ENCODE data around the gene MRRF. TPM values are rescaled to one million over a fixed set of nuclear protein-coding genes. Genes with fewer than 3 reads are reported as not detected.
A peak's percentile ranks its signal among the peaks of the same experiment; 100 is the strongest.

MRRF gene
- total RNA-seq, 1 experiment from 2014 or later, result 26.2 TPM

GRCh38 chr9:122339579-122339978 lies 74.9 kb downstream of the MRRF start:
- Histone ChIP-seq H3K4me3 (ENCODE audit: insufficient read depth, low read depth, low read length) (no peak overlapping the region), H3K27me3 (ENCODE audit: control insufficient read depth, insufficient read depth, low read length) (peaks cover 2% of the 10 kb centered on the region), H3K36me3 (replicated peaks; ENCODE audit: control insufficient read depth, insufficient read depth, low read length) (no peaks in the 10 kb centered on the region)
- no peak for DNase-seq

- no peak for DNase-seq
- peaks cover 2% of the 10 kb centered on the region for H3K27me3 ChIP-seq (ENCODE audit: control insufficient read depth, insufficient read depth, low read length)
- H3K36me3 ChIP-seq (replicated peaks; ENCODE audit: control insufficient read depth, insufficient read depth, low read length), result no peaks in the 10 kb centered on the region
- H3K4me3 ChIP-seq (ENCODE audit: insufficient read depth, low read depth, low read length), result no peak overlapping the region
These were observed 75.5 kb downstream of the MRRF start for GRCh38 chr9:122340161-122340560.

GRCh38 chr9:122342323-122343050 lies 77.8 kb downstream of the MRRF start:
- Histone ChIP-seq H3K27me3 (ENCODE audit: control insufficient read depth, insufficient read depth, low read length) (peaks cover 5% of the 10 kb centered on the region), H3K4me3 (ENCODE audit: insufficient read depth, low read depth, low read length) (no peak overlapping the region), H3K36me3 (replicated peaks; ENCODE audit: control insufficient read depth, insufficient read depth, low read length) (no peaks in the 10 kb centered on the region)
- DNase-seq, result peak; percentile 78

GRCh38 chr9:122346478-122347347 lies 82.0 kb downstream of the MRRF start:
- Histone ChIP-seq H3K36me3 (replicated peaks; ENCODE audit: control insufficient read depth, insufficient read depth, low read length) (no peaks in the 10 kb centered on the region), H3K27me3 (ENCODE audit: control insufficient read depth, insufficient read depth, low read length) (peaks cover 3% of the 10 kb centered on the region; the same call in 1 of the 2 replicates), H3K4me3 (ENCODE audit: insufficient read depth, low read depth, low read length) (peak overlapping the region; percentile 61)
- DNase-seq, result peak; percentile 86

GRCh38 chr9:122347348-122348287 lies 82.9 kb downstream of the MRRF start:
- peaks cover 3% of the 10 kb centered on the region; the same call in 1 of the 2 replicates for H3K27me3 ChIP-seq (ENCODE audit: control insufficient read depth, insufficient read depth, low read length)
- H3K4me3 ChIP-seq (ENCODE audit: insufficient read depth, low read depth, low read length), result peak overlapping the region; percentile 61
- no peaks in the 10 kb centered on the region for H3K36me3 ChIP-seq (replicated peaks; ENCODE audit: control insufficient read depth, insufficient read depth, low read length)
- no peak for DNase-seq

- peaks cover 3% of the 10 kb centered on the region; the same call in 1 of the 2 replicates for H3K27me3 ChIP-seq (ENCODE audit: control insufficient read depth, insufficient read depth, low read length)
- H3K36me3 ChIP-seq (replicated peaks; ENCODE audit: control insufficient read depth, insufficient read depth, low read length), result no peaks in the 10 kb centered on the region
- no peak for DNase-seq
- H3K4me3 ChIP-seq (ENCODE audit: insufficient read depth, low read depth, low read length), result no peak overlapping the region
These were observed 83.7 kb downstream of the MRRF start for GRCh38 chr9:122348288-122348777.

- Histone ChIP-seq H3K4me3 (ENCODE audit: insufficient read depth, low read depth, low read length) (no peak overlapping the region), H3K36me3 (replicated peaks; ENCODE audit: control insufficient read depth, insufficient read depth, low read length) (no peaks in the 10 kb centered on the region), H3K27me3 (ENCODE audit: control insufficient read depth, insufficient read depth, low read length) (peaks cover 3% of the 10 kb centered on the region; the same call in 1 of the 2 replicates)
- no peak for DNase-seq
These were observed 84.1 kb downstream of the MRRF start for GRCh38 chr9:122348791-122349190.

- no peak for DNase-seq
- Histone ChIP-seq H3K36me3 (replicated peaks; ENCODE audit: control insufficient read depth, insufficient read depth, low read length) (no peaks in the 10 kb centered on the region), H3K4me3 (ENCODE audit: insufficient read depth, low read depth, low read length) (no peak overlapping the region), H3K27me3 (ENCODE audit: control insufficient read depth, insufficient read depth, low read length) (peaks cover 3% of the 10 kb centered on the region; the same call in 1 of the 2 replicates)
These were observed 84.5 kb downstream of the MRRF start for GRCh38 chr9:122349201-122349600.

GRCh38 chr9:122350577-122351355 lies 86.1 kb downstream of the MRRF start:
- H3K36me3 ChIP-seq (replicated peaks; ENCODE audit: control insufficient read depth, insufficient read depth, low read length), result no peaks in the 10 kb centered on the region
- DNase-seq, result peak; percentile 92

GRCh38 chr9:122354536-122355199 lies 90.0 kb downstream of the MRRF start:
- H3K27me3 ChIP-seq (ENCODE audit: control insufficient read depth, insufficient read depth, low read length), result no peaks in the 10 kb centered on the region
- H3K36me3 ChIP-seq (replicated peaks; ENCODE audit: control insufficient read depth, insufficient read depth, low read length), result no peaks in the 10 kb centered on the region
- no peak for DNase-seq
- no peak overlapping the region for H3K4me3 ChIP-seq (ENCODE audit: insufficient read depth, low read depth, low read length)

More at GRCh38 chr9:122350577-122351355, 86.1 kb downstream of the MRRF start:
- H3K27me3 ChIP-seq (ENCODE audit: control insufficient read depth, insufficient read depth, low read length), result peaks cover 3% of the 10 kb centered on the region; the same call in 1 of the 2 replicates
- H3K4me3 ChIP-seq (ENCODE audit: insufficient read depth, low read depth, low read length), result no peak overlapping the region

GRCh38 chr9:122355336-122355875 lies 90.7 kb downstream of the MRRF start:
- Histone ChIP-seq H3K27me3 (ENCODE audit: control insufficient read depth, insufficient read depth, low read length) (no peaks in the 10 kb centered on the region), H3K36me3 (replicated peaks; ENCODE audit: control insufficient read depth, insufficient read depth, low read length) (no peaks in the 10 kb centered on the region), H3K4me3 (ENCODE audit: insufficient read depth, low read depth, low read length) (no peak overlapping the region)
- no peak for DNase-seq

- Histone ChIP-seq H3K4me3 (ENCODE audit: insufficient read depth, low read depth, low read length) (no peak overlapping the region), H3K27me3 (ENCODE audit: control insufficient read depth, insufficient read depth, low read length) (no peaks in the 10 kb centered on the region), H3K36me3 (replicated peaks; ENCODE audit: control insufficient read depth, insufficient read depth, low read length) (no peaks in the 10 kb centered on the region)
- DNase-seq, result peak; percentile 84
These were observed 91.9 kb downstream of the MRRF start for GRCh38 chr9:122356627-122357026.

- Histone ChIP-seq H3K27me3 (ENCODE audit: control insufficient read depth, insufficient read depth, low read length) (no peaks in the 10 kb centered on the region), H3K36me3 (replicated peaks; ENCODE audit: control insufficient read depth, insufficient read depth, low read length) (no peaks in the 10 kb centered on the region), H3K4me3 (ENCODE audit: insufficient read depth, low read depth, low read length) (no peak overlapping the region)
- no peak for DNase-seq
These were observed 96.2 kb downstream of the MRRF start for GRCh38 chr9:122360891-122361290.
